Fibroblast of lung (primary cell): ENCODE results near the gene S100A14. TPM values are rescaled to one million over a fixed set of nuclear protein-coding genes. Genes with fewer than 3 reads are reported as not detected.

Source experiments
- DNase-seq, 2 donors: peaks; one replicate each; pipeline versions ENCODE4 v3.0.0 to v3.0.0-alpha.2; 2010; ENCODE audit warnings: low read depth in 2 of 2
- H2AFZ ChIP-seq: 2 replicates; pipeline ENCODE4 v1.5.1; 2012; ENCODE audit warnings: low read length, control low read depth, inconsistent platforms
- H3K27ac ChIP-seq: 2 replicates; pipeline ENCODE4 v1.5.1; 2011; ENCODE audit warnings: low read length, control low read depth; ENCODE audit not compliant: insufficient read depth
- H3K27me3 ChIP-seq: 2 replicates; pipeline ENCODE4 v1.5.1; 2011; ENCODE audit warnings: mild to moderate bottlenecking, low read length; ENCODE audit not compliant: control insufficient read depth, insufficient read depth
- H3K36me3 ChIP-seq: 2 replicates; pipeline ENCODE4 v1.5.1; 2011; ENCODE audit warnings: low read length; ENCODE audit not compliant: control insufficient read depth, insufficient read depth
- H3K4me1 ChIP-seq: 2 replicates; pipeline ENCODE4 v1.5.1; 2011; ENCODE audit warnings: low read length; ENCODE audit not compliant: control insufficient read depth, insufficient read depth; ENCODE audit errors: extremely low read depth
- H3K4me2 ChIP-seq: 2 replicates; pipeline ENCODE4 v1.5.1; 2011; ENCODE audit warnings: low read length, control low read depth; ENCODE audit not compliant: insufficient read depth; ENCODE audit errors: extremely low read depth
- H3K4me3 ChIP-seq, 4 experiments: fragments of 200-600 bp in 1 of 4; sonication (generic) in 1 of 4; replicated peaks in 1 of 4; 2 replicates each; pipeline ENCODE4 v1.5.1; 2011 to 2016; ENCODE audit warnings: low read length in 4 of 4, low read depth in 3 of 4, mild to moderate bottlenecking in 3 of 4, control low read depth in 2 of 4, inconsistent platforms in 1 of 4, mixed read lengths in 1 of 4; ENCODE audit not compliant: insufficient read depth in 1 of 4; ENCODE audit errors: control extremely low read depth in 1 of 4
- H3K79me2 ChIP-seq: 2 replicates; pipeline ENCODE4 v1.5.1; 2012; ENCODE audit warnings: mild to moderate bottlenecking, low read length, inconsistent platforms; ENCODE audit not compliant: control insufficient read depth, insufficient read depth
- H3K9ac ChIP-seq: 2 replicates; pipeline ENCODE4 v1.5.1; 2011; ENCODE audit warnings: mild to moderate bottlenecking, low read length, control low read depth; ENCODE audit not compliant: insufficient read depth
- H3K9me3 ChIP-seq: 2 replicates; pipeline ENCODE4 v1.5.1; 2012; ENCODE audit warnings: low read depth, low read length; ENCODE audit not compliant: control insufficient read depth, insufficient read depth
- H4K20me1 ChIP-seq: 2 replicates; pipeline ENCODE4 v1.5.1; 2011; ENCODE audit warnings: low read length; ENCODE audit not compliant: control insufficient read depth, insufficient read depth; ENCODE audit errors: extremely low read depth
- CTCF ChIP-seq, 2 donors: IDR thresholded peaks in 1 of 2; conservative IDR thresholded peaks in 1 of 2; 1 replicate in 1 of 2; 2 replicates in 1 of 2; pipeline ENCODE4 v1.5.1; 2011 to 2012; ENCODE audit warnings: low read length in 2 of 2, control low read depth in 1 of 2, inconsistent platforms in 1 of 2, low read depth in 1 of 2, mild to moderate bottlenecking in 1 of 2
- EZH2 ChIP-seq: IDR thresholded peaks from 2 replicates; pipeline ENCODE4 v1.5.1; 2012; ENCODE audit warnings: low read length, control low read depth, mild to moderate bottlenecking; ENCODE audit errors: missing control alignments
- polyA plus RNA-seq, 2 donors: library from polyadenylated mRNA; depleted of rRNA in 1 of 2; stranded (reverse) in 1 of 2; unstranded in 1 of 2; fragments of >200 nt; gene quantifications; 2 replicates each; pipeline ENCODE4 v1.2.1, GENCODE V29; 2011 to 2012; ENCODE audit warnings: missing spikeins in 1 of 2
- total RNA-seq: library from RNA; depleted of rRNA; stranded (reverse); fragments of >200 nt; gene quantifications from 2 replicates; pipeline ENCODE4 v1.2.1, GENCODE V29; 2014

The S100A14 gene
- total and polyA plus RNA-seq, 2 donors (not counting 1 experiment from before 2014, with no cell fraction given): 0.33 to 0.51 TPM

GRCh38 chr1:153608089-153608682, 7.9 kb downstream of the S100A14 start:
- Histone ChIP-seq H3K27me3 (no peaks in the 10 kb centered on the region), H3K9ac (peak overlapping the region; percentile 55), H3K36me3 (peaks cover 15% of the 10 kb centered on the region), H4K20me1 (no peaks in the 10 kb centered on the region), H3K27ac (peak overlapping the region; percentile 94), H2AFZ (no peak overlapping the region), H3K79me2 (peaks cover 58% of the 10 kb centered on the region), H3K4me2 (peak overlapping the region; percentile 96), H3K9me3 (no peaks in the 10 kb centered on the region), H3K4me3 (peak overlapping the region; percentile 42 to 92 (median 54)), H3K4me1 (peaks cover 18% of the 10 kb centered on the region)
- TF ChIP-seq CTCF (conservative IDR thresholded peaks at IDR 0.05 in 1 of 2, IDR thresholded peaks at IDR 0.05 in 1 of 2; ENCODE audit: low read depth in 1 of 2, low read length in 2 of 2) (no peak), EZH2 (no peak)
- no peak for DNase-seq

- Histone ChIP-seq H3K9ac (no peak overlapping the region), H3K79me2 (peaks cover 51% of the 10 kb centered on the region), H2AFZ (no peak overlapping the region), H3K9me3 (no peaks in the 10 kb centered on the region), H3K4me3 (no peak overlapping the region), H3K4me1 (peaks cover 18% of the 10 kb centered on the region), H3K36me3 (peaks cover 15% of the 10 kb centered on the region), H3K27me3 (no peaks in the 10 kb centered on the region), H3K27ac (peak overlapping the region; percentile 94), H4K20me1 (no peaks in the 10 kb centered on the region), H3K4me2 (no peak overlapping the region)
- DNase-seq: no peak
- TF ChIP-seq EZH2: no peak
- no peak for TF ChIP-seq CTCF (conservative IDR thresholded peaks at IDR 0.05 in 1 of 2, IDR thresholded peaks at IDR 0.05 in 1 of 2; ENCODE audit: low read depth in 1 of 2, low read length in 2 of 2)
These were observed 8.7 kb downstream of the S100A14 start for GRCh38 chr1:153607381-153607780.

GRCh38 chr1:153606194-153606593, 9.9 kb downstream of the S100A14 start:
- Histone ChIP-seq H3K36me3 (peaks cover 15% of the 10 kb centered on the region), H3K9me3 (no peaks in the 10 kb centered on the region), H3K4me1 (peaks cover 18% of the 10 kb centered on the region), H3K79me2 (peaks cover 39% of the 10 kb centered on the region), H4K20me1 (no peaks in the 10 kb centered on the region), H3K27me3 (no peaks in the 10 kb centered on the region), H3K4me3 (no peak overlapping the region), H3K9ac (no peak overlapping the region), H3K27ac (no peak overlapping the region), H3K4me2 (no peak overlapping the region), H2AFZ (no peak overlapping the region)
- DNase-seq: no peak
- TF ChIP-seq CTCF (conservative IDR thresholded peaks at IDR 0.05 in 1 of 2, IDR thresholded peaks at IDR 0.05 in 1 of 2; ENCODE audit: low read depth in 1 of 2, low read length in 2 of 2) (no peak), EZH2 (no peak)
